D341Med (cell line): ENCODE results near the gene PAQR7.

ENCODE experiments used
- DNase-seq: peaks from one replicate; pipeline ENCODE4 v3.0.0; 2012; ENCODE audit warnings: low spot score

The PAQR7 gene

GRCh38 chr1:25873120-25873519, 2.4 kb downstream of the PAQR7 start:
- peak; percentile 16 for DNase-seq

GRCh38 chr1:25872713-25873112, 2.8 kb downstream of the PAQR7 start:
- no peak for DNase-seq

GRCh38 chr1:25871704-25872494, 3.6 kb downstream of the PAQR7 start:
- DNase-seq = no peak

- no peak for DNase-seq
These were observed 4.3 kb downstream of the PAQR7 start for GRCh38 chr1:25871086-25871703.

GRCh38 chr1:25870614-25871013, 4.9 kb downstream of the PAQR7 start:
- no peak for DNase-seq

GRCh38 chr1:25869909-25870606, 5.5 kb downstream of the PAQR7 start:
- no peak for DNase-seq

- DNase-seq = no peak
These were observed 8.1 kb downstream of the PAQR7 start for GRCh38 chr1:25867210-25867991.

GRCh38 chr1:25866288-25866687, 9.2 kb downstream of the PAQR7 start:
- no peak for DNase-seq

- DNase-seq = no peak
These were observed 11.1 kb downstream of the PAQR7 start for GRCh38 chr1:25864434-25864833.

- DNase-seq = peak; percentile 24
These were observed 11.8 kb downstream of the PAQR7 start for GRCh38 chr1:25863486-25864262.

GRCh38 chr1:25862785-25863485, 12.6 kb downstream of the PAQR7 start:
- no peak for DNase-seq

GRCh38 chr1:25861316-25862286, 13.9 kb downstream of the PAQR7 start:
- DNase-seq = peak; percentile 12

- peak; percentile 99 for DNase-seq
These were observed 16.4 kb downstream of the PAQR7 start, which contains the start of gene AUNIP for GRCh38 chr1:25858906-25859789. AUNIP (minus strand) TSS chr1:25859457; CDS start chr1:25859357, 100 bp downstream.

GRCh38 chr1:25858494-25858893, 17.0 kb downstream of the PAQR7 start:
- no peak for DNase-seq

- no peak for DNase-seq
These were observed 18.7 kb downstream of the PAQR7 start for GRCh38 chr1:25856856-25857255.

- no peak for DNase-seq
These were observed 21.0 kb downstream of the PAQR7 start for GRCh38 chr1:25854554-25854953.

GRCh38 chr1:25848531-25848930, 27.0 kb downstream of the PAQR7 start:
- DNase-seq = no peak

- no peak for DNase-seq
These were observed 27.6 kb downstream of the PAQR7 start for GRCh38 chr1:25847929-25848328.
